HG03039 (cell line): ENCODE data around the gene HDGFL1.

Experiments used
- ATAC-seq: cut with Tn5 transposase; IDR thresholded peaks from one replicate; pipeline ENCODE4 v1.9.1; 2021; ENCODE audit warnings: mild to moderate bottlenecking, moderate library complexity; ENCODE audit not compliant: unreplicated experiment

The HDGFL1 gene

DNA sequence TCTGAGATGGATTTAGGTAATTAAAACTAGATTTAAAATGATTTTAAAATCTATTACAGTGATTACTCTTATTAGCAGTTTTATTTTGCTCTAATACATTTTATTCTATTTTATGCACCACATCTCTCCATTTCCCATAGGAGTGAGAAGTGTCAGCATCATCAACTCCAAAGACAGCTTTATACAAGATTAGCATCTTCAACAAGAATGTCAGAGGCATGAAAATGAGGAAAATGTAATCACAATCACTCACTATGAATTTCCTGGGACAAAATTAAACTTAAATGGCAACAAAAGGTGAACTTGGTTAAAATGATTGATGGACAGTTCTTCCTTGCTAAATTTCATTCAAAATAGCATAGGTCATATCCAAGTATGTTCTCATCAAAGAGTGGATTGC, 19.8 kb downstream of the HDGFL1 start:
- no peak for ATAC-seq

- ATAC-seq, result no peak
Measured at GRCh38 chr6:22590423-22590822, 21.1 kb downstream of the HDGFL1 start.

- ATAC-seq, result no peak
Measured at GRCh38 chr6:22593895-22594294, 24.5 kb downstream of the HDGFL1 start.

DNA sequence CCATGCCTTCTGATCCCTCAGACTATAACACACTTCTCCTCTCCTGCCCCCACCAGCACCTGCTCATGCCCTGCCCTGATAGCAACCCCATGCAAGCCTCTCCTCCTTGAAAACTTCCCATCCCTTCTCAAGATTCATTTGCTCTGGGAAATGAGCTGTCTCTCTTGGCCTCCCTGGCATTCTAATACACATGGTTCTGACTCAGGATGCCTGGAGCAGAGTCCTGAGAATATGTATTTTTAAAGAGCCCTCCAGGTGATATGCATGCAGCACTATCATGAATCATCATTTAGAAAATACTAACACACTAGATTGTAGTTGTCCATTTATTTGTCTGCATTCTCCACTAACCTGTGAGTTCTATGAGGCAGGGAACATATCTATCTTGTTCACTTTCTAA, 26.6 kb downstream of the HDGFL1 start:
- no peak for ATAC-seq

DNA sequence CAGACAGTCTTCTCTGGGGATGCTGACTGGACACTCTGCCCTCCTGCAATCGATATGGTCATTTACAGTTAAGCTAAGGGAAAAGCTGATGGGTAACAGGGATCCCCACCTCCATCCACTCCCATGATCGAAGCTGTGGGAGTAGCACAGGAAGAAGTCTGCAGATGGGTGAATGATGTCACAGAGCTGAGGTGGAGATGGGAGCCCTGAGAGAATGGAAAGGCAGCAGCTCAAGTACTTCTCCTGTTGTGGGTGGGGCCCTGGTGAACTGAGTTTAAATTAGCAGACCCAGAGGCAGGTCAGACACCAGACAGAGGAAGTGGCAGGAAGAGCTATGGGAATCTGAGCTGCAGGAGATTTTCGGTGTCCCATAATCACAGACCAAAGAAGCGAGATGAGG, 29.0 kb downstream of the HDGFL1 start:
- no peak for ATAC-seq

GRCh38 chr6:22600059-22600458, 30.7 kb downstream of the HDGFL1 start:
- ATAC-seq, result no peak

- ATAC-seq, result no peak
Measured at GRCh38 chr6:22601984-22602383, 32.6 kb downstream of the HDGFL1 start.

- no peak for ATAC-seq
Measured at GRCh38 chr6:22605736-22606135, 36.4 kb downstream of the HDGFL1 start.

GRCh38 chr6:22610127-22610526, 40.8 kb downstream of the HDGFL1 start:
- ATAC-seq, result no peak

- no peak for ATAC-seq
Measured at GRCh38 chr6:22612236-22612635, 42.9 kb downstream of the HDGFL1 start.

- no peak for ATAC-seq
Measured at GRCh38 chr6:22613051-22613450, 43.7 kb downstream of the HDGFL1 start.

DNA sequence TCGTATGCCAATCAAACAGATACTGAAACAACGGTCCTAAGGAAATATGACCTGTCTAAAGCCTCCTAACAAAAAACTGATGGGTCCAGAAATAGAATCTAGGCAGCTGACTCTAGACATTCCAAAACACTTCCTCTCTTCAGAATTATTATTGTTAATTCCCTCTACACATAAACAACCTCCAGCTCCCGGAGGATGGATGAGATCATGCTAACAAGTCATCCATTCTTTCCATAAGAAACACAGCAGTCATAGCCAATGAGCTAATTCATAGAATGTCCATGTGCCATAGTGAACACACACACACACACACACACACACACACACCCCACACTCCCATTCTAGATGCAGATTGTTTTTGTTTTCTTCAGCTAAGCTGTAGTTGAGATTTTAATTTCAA, 44.3 kb downstream of the HDGFL1 start:
- no peak for ATAC-seq

- ATAC-seq, result no peak
Measured at GRCh38 chr6:22614547-22614946, 45.2 kb downstream of the HDGFL1 start.

DNA sequence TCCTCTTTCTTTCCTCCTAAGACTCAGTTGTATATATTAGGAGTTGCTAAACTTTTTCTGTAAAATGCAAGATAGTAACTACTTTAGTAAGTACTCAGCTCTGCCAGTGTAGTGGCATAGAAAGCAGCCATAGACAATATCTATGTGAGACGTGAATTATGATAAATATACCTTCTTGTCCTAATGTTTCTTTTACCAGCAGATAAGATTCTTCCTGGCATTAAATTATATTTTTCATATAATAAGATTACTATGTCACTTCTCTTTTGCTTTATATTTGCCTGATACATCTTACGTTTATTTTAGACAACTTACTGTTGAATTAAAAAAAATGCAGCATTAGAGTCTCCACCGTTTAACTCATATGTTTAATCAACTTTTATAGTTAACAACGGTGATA, 51.7 kb downstream of the HDGFL1 start:
- ATAC-seq, result no peak
